CD8-positive, alpha-beta memory T cell (primary cell): Measurements from ENCODE around the gene CARNS1. TPM values are rescaled to one million over a fixed set of nuclear protein-coding genes. Genes with fewer than 3 reads are reported as not detected.

Experiments used
- CTCF ChIA-PET: fragments of 350-600 bp; sonication (Branson Sonifier 250); formaldehyde crosslinking; loops from one replicate; lab custom pipeline; 2021; ENCODE audit warnings: antibody characterized with exemption; lab: Charles Lee
- POLR2A ChIA-PET: fragments of 350-600 bp; sonication (Branson Sonifier 250); formaldehyde crosslinking; loops from one replicate; lab custom pipeline; 2021; ENCODE audit warnings: antibody characterized with exemption; lab: Charles Lee
- DNase-seq, 5 donors: peaks; one replicate each; pipeline versions ENCODE4 v3.0.0 to v3.0.0-alpha.2; 2020 to 2022; ENCODE audit warnings: mixed read lengths in 1 of 5
- H3K27ac ChIP-seq: one replicate; pipeline ENCODE4 v1.7.0; 2013; ENCODE audit warnings: low read depth, mild to moderate bottlenecking, low read length, moderate library complexity
- H3K27me3 ChIP-seq: 2 replicates; pipeline ENCODE4 v1.7.0; 2013; ENCODE audit warnings: low read length, mild to moderate bottlenecking; ENCODE audit not compliant: insufficient read depth, poor library complexity, severe bottlenecking
- H3K36me3 ChIP-seq: 2 replicates; pipeline ENCODE4 v1.7.0; 2013; ENCODE audit warnings: mild to moderate bottlenecking, low read length, moderate library complexity; ENCODE audit not compliant: insufficient read depth
- H3K4me1 ChIP-seq: 2 replicates; pipeline ENCODE4 v1.7.0; 2013; ENCODE audit warnings: mild to moderate bottlenecking, low read length, moderate library complexity; ENCODE audit not compliant: insufficient read depth
- H3K4me3 ChIP-seq: 2 replicates; pipeline ENCODE4 v1.7.0; 2013; ENCODE audit warnings: mild to moderate bottlenecking, low read length
- H3K9me3 ChIP-seq: 2 replicates; pipeline ENCODE4 v1.7.0; 2013; ENCODE audit warnings: mild to moderate bottlenecking, low read length
- H3K27ac Mint-ChIP-seq, 8 donors: one replicate each; pipeline ENCODE4 v1.8.0; 2020 to 2021; ENCODE audit warnings: mixed read lengths in 8 of 8, mild to moderate bottlenecking in 6 of 8, inconsistent platforms in 3 of 8, moderate library complexity in 3 of 8
- H3K27me3 Mint-ChIP-seq, 2 donors: one replicate each; pipeline ENCODE4 v1.8.0; 2020 to 2021; ENCODE audit warnings: mixed read lengths in 2 of 2, mild to moderate bottlenecking in 1 of 2, moderate library complexity in 1 of 2
- H3K36me3 Mint-ChIP-seq, 3 donors: one replicate each; pipeline ENCODE4 v1.8.0; 2020 to 2021; ENCODE audit warnings: mixed read lengths in 3 of 3, inconsistent platforms in 1 of 3, mild to moderate bottlenecking in 1 of 3
- H3K4me1 Mint-ChIP-seq, 3 donors: one replicate each; pipeline ENCODE4 v1.8.0; 2020 to 2021; ENCODE audit warnings: mixed read lengths in 3 of 3, inconsistent platforms in 1 of 3, mild to moderate bottlenecking in 1 of 3
- H3K4me3 Mint-ChIP-seq, 7 donors: one replicate each; pipeline ENCODE4 v1.8.0; 2020 to 2021; ENCODE audit warnings: mixed read lengths in 7 of 7, mild to moderate bottlenecking in 6 of 7, moderate library complexity in 4 of 7, inconsistent platforms in 2 of 7
- H3K9me3 Mint-ChIP-seq, 5 donors: one replicate each; pipeline ENCODE4 v1.8.0; 2020 to 2022; ENCODE audit warnings: mixed read lengths in 5 of 5, mild to moderate bottlenecking in 3 of 5, moderate library complexity in 2 of 5, inconsistent platforms in 1 of 5
- polyA plus RNA-seq: library from polyadenylated mRNA; unstranded; fragments of 300-500 nt; fragmentation: Illumina TruSeq; gene quantifications from one replicate; pipeline ENCODE4 v1.2.3, GENCODE V29; 2021
- total RNA-seq, 2 experiments: library from RNA; stranded (reverse); gene quantifications; one replicate each; pipeline ENCODE4 v1.2.3, GENCODE V29; 2021

Gene CARNS1
- total and polyA plus RNA-seq, 3 experiments from 2014 or later, result 1.8 to 2.7 (median 2.0) TPM

- Histone ChIP-seq H3K4me1 (peaks cover 42% of the 10 kb centered on the region), H3K4me3 (no peak overlapping the region), H3K9me3 (no peaks in the 10 kb centered on the region), H3K36me3 (peaks cover 18% of the 10 kb centered on the region), H3K27me3 (no peaks in the 10 kb centered on the region), H3K27ac (no peak overlapping the region)
- H3K27ac Mint-ChIP-seq, result peak overlapping the region in 5 of 8 donors; percentile 56 to 79 (median 75)
- peak overlapping the region; percentile 46 to 85 (median 61) for H3K4me3 Mint-ChIP-seq
- peaks cover 43 to 69% (median 48%) of the 10 kb centered on the region in 3 donors for H3K4me1 Mint-ChIP-seq
- no peaks in the 10 kb centered on the region for H3K27me3 Mint-ChIP-seq
- no peaks in the 10 kb centered on the region for H3K9me3 Mint-ChIP-seq
- POLR2A ChIA-PET, result interaction anchor here (1.4 kb wide), 1 partner anchor 10 kb away, joined by 3 read pairs; the partner anchor contains the start of gene TBC1D10C
- peaks cover 4 to 39% (median 4%) of the 10 kb centered on the region in 3 donors for H3K36me3 Mint-ChIP-seq
- DNase-seq, result no peak
- CTCF ChIA-PET, result interaction anchor here (0.8 kb wide), 1 partner anchor 20 kb away, joined by 3 read pairs; no protein-coding TSS in a partner anchor
These were observed 21.5 kb upstream of the CARNS1 start for GRCh38 chr11:67393990-67394389.

DNA sequence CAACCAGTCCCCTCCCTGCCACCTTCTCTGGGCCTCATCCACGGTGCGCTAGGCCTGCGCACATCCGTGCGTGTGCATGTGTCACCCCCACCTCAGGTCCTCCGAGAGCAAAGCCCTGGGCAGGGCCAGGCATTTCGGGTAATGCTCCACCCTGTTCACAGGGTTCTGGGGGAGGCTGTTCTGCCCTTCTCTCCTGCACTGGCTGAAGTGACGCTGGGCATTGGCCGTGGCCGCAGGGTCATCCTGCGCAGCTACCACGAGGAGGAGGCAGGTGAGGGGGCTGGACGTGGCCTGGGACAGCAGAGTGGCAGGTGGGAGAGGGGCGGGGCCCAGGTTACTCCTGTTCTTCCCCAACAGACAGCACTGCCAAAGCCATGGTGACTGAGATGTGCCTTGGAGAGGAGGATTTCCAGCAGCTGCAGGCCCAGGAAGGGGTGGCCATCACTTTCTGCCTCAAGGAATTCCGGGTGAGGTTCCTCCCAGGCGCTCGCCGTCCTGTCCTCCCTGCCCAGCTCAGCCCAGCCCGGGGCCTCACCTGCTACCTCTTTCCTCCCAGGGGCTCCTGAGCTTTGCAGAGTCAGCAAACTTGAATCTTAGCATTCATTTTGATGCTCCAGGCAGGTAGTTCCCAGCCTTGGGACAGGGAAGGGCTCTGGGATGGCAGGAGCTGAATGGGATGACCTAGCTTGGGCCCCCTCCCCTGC lies 19.8 kb upstream of the CARNS1 start:
- POLR2A ChIA-PET, result no interaction called here
- CTCF ChIA-PET, result interaction anchor here (1.4 to 7.2 kb wide), 2 partner anchors 12 to 42 kb away, joined by 4 to 53 read pairs; partner anchors contain the start of gene PTPRCAP
- H3K4me3 ChIP-seq, result no peak overlapping the region
- H3K4me1 ChIP-seq, result peaks cover 53% of the 10 kb centered on the region
- Mint-ChIP-seq H3K4me1 (peaks cover 43 to 73% (median 44%) of the 10 kb centered on the region in 3 donors), H3K9me3 (no peaks in the 10 kb centered on the region), H3K27me3 (no peaks in the 10 kb centered on the region), H3K36me3 (peaks cover 4 to 53% (median 4%) of the 10 kb centered on the region in 3 donors), H3K4me3 (peak overlapping the region in 1 of 7 donors; percentile 78), H3K27ac (peak overlapping the region in 5 of 8 donors; percentile 33 to 95 (median 80))
- H3K27ac ChIP-seq, result no peak overlapping the region
- H3K36me3 ChIP-seq, result peaks cover 24% of the 10 kb centered on the region
- DNase-seq, result no peak
- H3K9me3 ChIP-seq, result no peaks in the 10 kb centered on the region
- H3K27me3 ChIP-seq, result no peaks in the 10 kb centered on the region

GRCh38 chr11:67396259-67396581 lies 19.3 kb upstream of the CARNS1 start:
- H3K27me3 Mint-ChIP-seq, result no peaks in the 10 kb centered on the region
- H3K9me3 Mint-ChIP-seq, result no peaks in the 10 kb centered on the region
- Histone ChIP-seq H3K27ac (no peak overlapping the region), H3K27me3 (no peaks in the 10 kb centered on the region), H3K4me1 (peaks cover 52% of the 10 kb centered on the region), H3K36me3 (peaks cover 24% of the 10 kb centered on the region), H3K4me3 (no peak overlapping the region), H3K9me3 (no peaks in the 10 kb centered on the region)
- CTCF ChIA-PET, result interaction anchor here (1.1 to 7.2 kb wide), 3 partner anchors 12 to 42 kb away, joined by 4 to 53 read pairs (median 6); partner anchors contain the start of gene PTPRCAP
- peaks cover 4 to 57% (median 4%) of the 10 kb centered on the region in 3 donors for H3K36me3 Mint-ChIP-seq
- peak overlapping the region in 2 of 7 donors; percentile 5 to 20 for H3K4me3 Mint-ChIP-seq
- POLR2A ChIA-PET, result interaction anchor here (0.6 to 0.7 kb wide), 2 partner anchors 13 to 44 kb away, joined by 3 to 4 read pairs; no protein-coding TSS in a partner anchor
- DNase-seq, result no peak
- H3K27ac Mint-ChIP-seq, result peak overlapping the region in 7 of 8 donors; percentile 42 to 95 (median 80)
- H3K4me1 Mint-ChIP-seq, result peaks cover 38 to 72% (median 42%) of the 10 kb centered on the region in 3 donors

- H3K4me1 Mint-ChIP-seq, result peaks cover 36 to 67% (median 39%) of the 10 kb centered on the region in 3 donors
- Histone ChIP-seq H3K36me3 (peaks cover 24% of the 10 kb centered on the region), H3K4me1 (peaks cover 49% of the 10 kb centered on the region), H3K9me3 (no peaks in the 10 kb centered on the region), H3K27ac (no peak overlapping the region), H3K4me3 (no peak overlapping the region), H3K27me3 (no peaks in the 10 kb centered on the region)
- peak in 2 of 5 donors; percentile 56 to 62 for DNase-seq
- H3K27ac Mint-ChIP-seq, result peak overlapping the region; percentile 83 to 94 (median 88)
- H3K27me3 Mint-ChIP-seq, result no peaks in the 10 kb centered on the region
- ChIA-PET POLR2A (interaction anchor here (0.6 to 1.4 kb wide), 4 partner anchors 12 to 44 kb away, joined by 3 to 4 read pairs (median 4); partner anchors contain the start of gene POLD4), CTCF (interaction anchor here (1.1 to 7.2 kb wide), 3 partner anchors 12 to 41 kb away, joined by 4 to 53 read pairs (median 6); partner anchors contain the start of gene PTPRCAP)
- H3K36me3 Mint-ChIP-seq, result peaks cover 4 to 57% (median 4%) of the 10 kb centered on the region in 3 donors
- H3K9me3 Mint-ChIP-seq, result no peaks in the 10 kb centered on the region
- peak overlapping the region in 6 of 7 donors; percentile 5 to 66 (median 47) for H3K4me3 Mint-ChIP-seq
These were observed 18.7 kb upstream of the CARNS1 start for GRCh38 chr11:67396587-67397389.

- Mint-ChIP-seq H3K4me3 (peak overlapping the region in 3 of 7 donors; percentile 19 to 61 (median 56)), H3K9me3 (no peaks in the 10 kb centered on the region), H3K4me1 (peaks cover 33 to 68% (median 35%) of the 10 kb centered on the region in 3 donors), H3K36me3 (peaks cover 4 to 57% (median 4%) of the 10 kb centered on the region in 3 donors), H3K27me3 (no peaks in the 10 kb centered on the region), H3K27ac (peak overlapping the region in 7 of 8 donors; percentile 23 to 83 (median 66))
- Histone ChIP-seq H3K4me3 (no peak overlapping the region), H3K9me3 (no peaks in the 10 kb centered on the region), H3K36me3 (peaks cover 24% of the 10 kb centered on the region), H3K4me1 (peaks cover 53% of the 10 kb centered on the region), H3K27ac (no peak overlapping the region), H3K27me3 (no peaks in the 10 kb centered on the region)
- no peak for DNase-seq
- POLR2A ChIA-PET, result interaction anchor here (0.8 to 1.4 kb wide), 3 partner anchors 14 to 72 kb away, joined by 3 to 4 read pairs (median 4); partner anchors contain the start of genes POLD4 and TMEM134
- CTCF ChIA-PET, result interaction anchor here (7.2 kb wide), 1 partner anchor 14 kb away, joined by 53 read pairs; no protein-coding TSS in a partner anchor
These were observed 17.9 kb upstream of the CARNS1 start for GRCh38 chr11:67397536-67397935.

DNA sequence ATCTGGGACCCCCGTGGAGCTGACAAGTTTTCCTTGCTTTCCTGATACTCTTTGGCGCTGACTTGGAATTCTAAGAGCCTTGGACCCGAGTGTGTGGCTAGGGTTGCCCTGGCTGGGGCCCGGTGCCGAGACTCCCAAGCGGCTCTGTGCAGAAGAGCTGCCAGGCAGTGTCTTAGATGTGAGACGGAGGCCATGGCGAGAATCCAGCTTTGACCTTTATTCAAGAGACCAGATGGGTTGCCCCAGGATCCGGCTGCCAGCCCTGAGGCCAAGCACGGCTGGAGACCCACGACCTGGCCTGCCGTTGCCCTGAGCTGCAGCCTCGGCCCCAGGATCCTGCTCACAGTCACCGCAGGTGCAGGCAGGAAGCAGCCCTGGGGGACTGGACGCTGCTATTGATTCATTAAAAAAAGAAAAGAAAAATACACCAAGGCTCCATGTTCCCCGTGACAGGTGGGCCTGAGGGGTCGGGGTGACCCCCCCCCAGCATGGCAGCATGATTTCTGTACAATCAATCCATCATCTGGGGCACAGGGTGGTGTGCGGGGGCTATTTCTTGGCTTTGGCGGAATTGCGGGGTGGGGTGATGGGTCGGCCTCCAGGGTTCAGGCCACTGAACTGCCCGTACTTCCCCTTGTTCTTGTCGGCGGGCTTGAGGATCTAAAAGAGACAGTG lies 17.4 kb upstream of the CARNS1 start:
- H3K36me3 Mint-ChIP-seq, result peaks cover 4 to 56% (median 4%) of the 10 kb centered on the region in 3 donors
- Histone ChIP-seq H3K27ac (no peak overlapping the region), H3K4me1 (peaks cover 55% of the 10 kb centered on the region), H3K36me3 (peaks cover 24% of the 10 kb centered on the region), H3K27me3 (no peaks in the 10 kb centered on the region), H3K9me3 (no peaks in the 10 kb centered on the region), H3K4me3 (no peak overlapping the region)
- no peaks in the 10 kb centered on the region for H3K9me3 Mint-ChIP-seq
- ChIA-PET POLR2A (interaction anchor here (0.8 to 1.4 kb wide), 3 partner anchors 39 to 71 kb away, joined by 4 read pairs; partner anchors contain the start of genes POLD4, PTPRCAP and TMEM134), CTCF (interaction anchor here (7.2 kb wide), 1 partner anchor 14 kb away, joined by 53 read pairs; no protein-coding TSS in a partner anchor)
- H3K4me3 Mint-ChIP-seq, result peak overlapping the region in 4 of 7 donors; percentile 8 to 61 (median 48)
- peak overlapping the region in 7 of 8 donors; percentile 50 to 93 (median 73) for H3K27ac Mint-ChIP-seq
- DNase-seq, result no peak
- H3K27me3 Mint-ChIP-seq, result no peaks in the 10 kb centered on the region
- H3K4me1 Mint-ChIP-seq, result peaks cover 32 to 67% (median 36%) of the 10 kb centered on the region in 3 donors
